IPS-11a (cell line): Measurements from ENCODE around the gene SOS2.
"Not testable (repeated sequence)": the region's sequence is repeated elsewhere in the genome, so short reads cannot be mapped to it uniquely, and the experiment has no call there.

Source experiments
- H3K4me3 ChIP-seq: one replicate; pipeline ENCODE4 v1.5.1; 2013; ENCODE audit warnings: low read depth, low read length, control low read depth

SOS2 gene

GRCh38 chr14:50087341-50088116 is 143.8 kb downstream of the SOS2 start:
- no peak overlapping the region for H3K4me3 ChIP-seq

GRCh38 chr14:50086321-50086711 is 145.1 kb downstream of the SOS2 start:
- no peak overlapping the region for H3K4me3 ChIP-seq

- no peak overlapping the region for H3K4me3 ChIP-seq
Observed at GRCh38 chr14:50085570-50086320, 145.6 kb downstream of the SOS2 start.

- H3K4me3 ChIP-seq = no peak overlapping the region
Observed at GRCh38 chr14:50084666-50085065, 146.7 kb downstream of the SOS2 start.

- H3K4me3 ChIP-seq = no peak overlapping the region
Observed at GRCh38 chr14:50083467-50084337, 147.7 kb downstream of the SOS2 start.

GRCh38 chr14:50082784-50083466 is 148.5 kb downstream of the SOS2 start:
- H3K4me3 ChIP-seq = no peak overlapping the region

- H3K4me3 ChIP-seq = no peak overlapping the region
Observed at GRCh38 chr14:50082308-50082742, 149.1 kb downstream of the SOS2 start.

- not testable (repeated sequence) for H3K4me3 ChIP-seq
Observed at GRCh38 chr14:50079103-50079502, 152.3 kb downstream of the SOS2 start.

GRCh38 chr14:50073663-50074062 is 157.7 kb downstream of the SOS2 start:
- not testable (repeated sequence) for H3K4me3 ChIP-seq

GRCh38 chr14:50072395-50072794 is 159.0 kb downstream of the SOS2 start:
- no peak overlapping the region for H3K4me3 ChIP-seq

GRCh38 chr14:50070840-50071548 is 160.4 kb downstream of the SOS2 start:
- H3K4me3 ChIP-seq = no peak overlapping the region

- no peak overlapping the region for H3K4me3 ChIP-seq
Observed at GRCh38 chr14:50070230-50070629, 161.1 kb downstream of the SOS2 start.

GRCh38 chr14:50069325-50069724 is 162.1 kb downstream of the SOS2 start:
- H3K4me3 ChIP-seq = no peak overlapping the region

GRCh38 chr14:50068496-50068895 is 162.9 kb downstream of the SOS2 start:
- H3K4me3 ChIP-seq = no peak overlapping the region

GRCh38 chr14:50067723-50068495 is 163.5 kb downstream of the SOS2 start:
- H3K4me3 ChIP-seq = no peak overlapping the region
